NCI-H1436 (cell line): Measurements from ENCODE around the gene EXPH5.

Source experiments
- DNase-seq: peaks from one replicate; lab custom pipeline; 2025; lab: John Stamatoyannopoulos, UW

EXPH5 gene

DNA sequence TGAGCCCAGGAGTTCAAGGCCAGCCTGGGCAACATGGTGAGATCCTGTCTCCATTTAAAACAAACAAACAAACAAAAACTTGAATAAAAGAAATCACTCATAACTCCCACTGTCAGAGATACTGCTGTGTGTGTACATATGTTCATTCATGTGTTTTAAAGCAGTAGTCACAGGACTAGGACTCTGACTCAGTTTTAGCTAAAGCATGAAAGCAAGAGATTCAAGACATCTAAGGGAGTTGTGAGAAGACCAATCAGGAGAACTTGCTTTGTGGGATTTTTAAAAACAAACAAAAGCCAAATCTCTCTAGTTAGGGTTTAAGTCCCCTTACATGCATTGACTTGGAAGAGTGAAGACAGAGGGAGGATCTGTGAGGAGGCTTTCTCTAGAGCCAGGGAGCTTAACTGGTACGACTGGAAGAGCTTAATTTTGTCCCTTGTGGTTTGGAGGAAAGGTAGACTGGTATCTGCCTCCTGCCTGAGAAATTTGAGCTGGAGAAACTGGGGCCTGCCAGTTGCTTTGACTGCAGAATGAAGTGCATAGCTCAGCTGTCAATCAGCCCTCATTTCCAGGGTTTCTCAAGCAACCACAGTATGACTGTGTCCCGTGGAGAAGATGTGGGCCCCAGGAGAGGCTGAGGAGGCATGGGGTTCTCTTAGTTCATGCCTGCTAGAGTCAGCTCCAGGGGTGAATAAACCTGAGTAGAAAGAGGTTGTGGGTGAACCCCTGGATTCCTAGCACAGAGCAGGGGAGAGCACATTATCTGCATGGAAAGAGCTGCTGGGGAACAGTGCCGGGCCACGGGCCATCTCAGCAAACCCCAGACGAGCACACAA is 30.6 kb downstream of the EXPH5 start:
- no peak for DNase-seq

DNA sequence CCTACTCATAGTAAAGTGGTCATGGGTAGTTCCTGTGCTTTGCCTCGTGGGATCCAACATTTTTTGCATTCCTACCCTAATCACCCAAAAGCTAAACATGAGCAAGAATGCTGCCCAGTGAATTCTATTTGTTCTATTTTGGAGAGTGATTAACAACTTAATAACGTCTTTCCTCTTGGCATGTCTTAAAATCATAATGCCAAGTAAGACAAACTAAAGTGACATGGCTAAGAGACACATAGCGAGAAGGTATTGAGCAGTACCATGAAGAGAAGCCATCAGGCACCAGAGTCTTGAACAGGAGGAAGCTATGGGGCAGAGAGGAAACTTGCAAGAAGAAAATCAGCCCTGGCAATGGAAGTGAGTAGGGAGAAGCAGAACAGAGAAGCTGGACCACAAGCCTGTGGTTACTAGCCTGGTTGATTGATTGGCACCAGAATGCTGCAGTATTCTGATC is 32.0 kb downstream of the EXPH5 start:
- no peak for DNase-seq

DNA sequence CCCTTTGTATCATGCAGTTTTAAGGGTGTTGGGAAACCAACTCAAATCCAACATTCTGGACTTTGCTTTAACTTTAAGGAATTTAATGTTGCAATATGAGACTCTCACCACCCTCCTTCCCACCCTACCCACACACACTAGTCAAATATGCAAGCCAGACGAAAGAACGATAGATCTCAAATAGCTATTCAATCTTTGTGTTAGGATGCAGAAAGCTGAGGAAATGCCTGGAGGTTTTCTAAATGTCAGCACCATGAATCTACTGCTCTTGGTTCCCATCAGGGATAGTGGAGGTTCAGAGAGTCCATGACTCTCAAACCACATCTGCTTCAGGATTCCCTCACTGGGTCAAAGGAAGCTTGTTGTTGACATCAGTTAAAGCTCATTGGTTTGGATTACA is 33.7 kb downstream of the EXPH5 start:
- DNase-seq: no peak

DNA sequence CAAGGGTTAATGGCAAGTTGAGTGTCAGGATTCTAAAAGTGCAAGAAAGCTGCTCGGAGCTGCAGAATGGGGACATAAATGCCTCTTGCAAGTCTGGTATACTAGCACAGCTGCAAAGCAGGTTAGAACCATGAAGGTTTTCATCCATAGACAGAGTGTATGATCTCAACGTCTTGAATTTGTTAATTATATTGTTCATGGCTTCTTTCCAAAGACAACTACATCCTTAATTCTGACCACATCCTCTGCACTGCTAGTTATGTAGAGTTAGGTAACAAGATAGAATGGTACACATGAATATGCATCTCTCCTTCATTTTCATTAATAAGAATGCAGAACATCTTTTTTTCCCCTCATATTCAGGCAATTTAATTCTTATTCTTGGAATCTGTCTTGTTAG is 34.2 kb downstream of the EXPH5 start:
- no peak for DNase-seq

DNA sequence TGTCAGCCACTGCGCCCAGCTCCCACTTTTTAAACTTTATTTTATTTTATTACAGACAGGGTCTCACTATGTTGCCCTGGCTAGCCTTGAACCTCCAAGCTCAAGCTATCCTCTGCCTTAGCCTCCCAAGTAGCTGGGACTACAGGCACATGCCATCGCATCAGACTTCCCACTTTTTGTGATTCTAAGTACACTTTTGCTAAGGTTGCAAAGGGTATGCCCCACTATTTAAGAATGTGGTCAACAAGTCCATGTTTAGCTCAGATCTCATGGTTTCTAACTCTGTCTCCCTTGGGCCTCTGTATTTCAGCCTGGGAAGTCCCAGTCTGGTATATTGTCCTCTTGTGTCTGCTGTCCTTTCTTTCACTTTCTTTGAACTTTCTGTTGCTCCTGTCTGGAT is 35.3 kb downstream of the EXPH5 start:
- no peak for DNase-seq

DNA sequence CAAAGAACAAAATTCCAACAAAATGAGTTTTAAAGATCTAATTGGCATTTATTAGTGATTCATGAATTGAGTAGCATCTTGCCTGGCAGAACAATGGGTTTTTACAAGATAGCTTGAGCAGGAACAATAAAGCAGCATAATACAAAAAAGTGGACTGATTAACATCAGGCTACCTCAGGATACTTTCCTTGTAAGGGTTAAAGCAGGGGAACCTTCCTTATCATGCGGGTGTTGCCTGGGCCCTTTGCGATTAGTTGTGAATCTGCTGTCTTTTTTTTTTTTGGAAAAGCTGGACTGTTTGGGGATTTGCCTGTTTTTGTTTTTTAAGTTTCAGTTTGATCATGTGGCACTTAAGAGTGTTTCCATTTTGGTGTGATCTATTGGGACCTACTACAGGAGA is 37.5 kb downstream of the EXPH5 start:
- DNase-seq: no peak

DNA sequence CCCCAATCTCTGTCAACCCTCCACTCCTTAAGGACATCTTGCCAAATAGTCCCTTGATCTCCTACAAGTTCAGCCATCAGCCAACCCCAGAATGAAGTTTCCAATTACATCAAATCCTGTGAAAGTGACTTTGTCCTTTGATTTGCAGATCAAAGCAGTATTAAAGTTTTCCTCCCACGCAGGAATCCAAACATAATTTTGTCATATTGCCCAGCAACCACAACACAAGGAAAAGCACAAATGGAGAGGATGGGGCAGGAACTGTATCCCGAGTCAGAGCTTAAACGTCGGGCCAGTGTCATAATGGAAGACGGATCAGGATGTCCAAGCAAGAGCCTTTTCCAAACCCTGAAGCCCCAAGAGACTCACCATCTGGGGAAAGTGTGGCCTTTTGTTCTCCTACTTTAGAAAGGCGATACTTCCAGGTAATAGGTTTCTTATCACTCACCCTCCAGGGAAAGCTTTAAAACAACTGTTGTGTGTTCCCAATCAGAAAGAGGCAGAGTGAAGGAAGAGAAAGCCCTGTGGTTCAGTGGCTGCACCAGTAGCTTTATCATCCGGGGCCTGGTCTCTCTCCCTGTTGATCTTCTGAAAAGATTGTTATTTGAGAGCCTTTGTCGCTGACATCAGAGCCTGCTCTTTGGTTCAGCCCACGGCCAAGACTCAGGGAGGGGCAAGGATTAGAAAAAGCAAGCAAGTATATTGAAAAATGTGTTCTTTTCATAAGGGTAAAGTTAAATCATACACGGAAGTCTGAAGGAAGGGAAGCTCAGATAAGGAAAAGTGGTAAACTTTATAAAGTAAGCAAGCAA is 41.7 kb downstream of the EXPH5 start:
- no peak for DNase-seq

DNA sequence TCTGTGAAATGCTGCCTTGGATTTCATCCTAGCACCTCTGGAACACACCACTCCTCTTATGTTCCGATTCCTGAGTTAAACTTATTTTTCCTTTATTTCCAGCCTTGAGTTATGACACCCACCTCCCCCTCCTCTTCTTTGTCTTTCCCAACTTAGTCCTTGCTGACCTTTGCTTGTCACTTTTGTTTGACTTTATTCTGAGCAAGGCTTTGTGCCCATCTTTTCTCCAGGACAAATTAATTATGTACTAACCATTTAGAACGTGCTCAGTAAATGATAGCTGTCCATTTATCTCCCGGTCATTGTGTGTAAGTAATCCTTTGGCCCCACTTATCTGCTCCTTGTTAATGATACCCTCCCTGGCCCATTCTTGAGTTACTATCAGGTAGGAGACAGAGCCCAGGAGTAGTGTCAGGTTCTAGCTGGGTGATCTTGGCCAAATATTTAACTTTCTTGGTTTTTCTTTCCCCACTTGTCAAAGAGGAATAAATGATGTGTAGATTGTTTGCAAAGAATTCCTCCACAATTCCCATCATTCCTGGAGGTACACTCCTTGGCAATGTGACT is 44.2 kb downstream of the EXPH5 start:
- DNase-seq: no peak

DNA sequence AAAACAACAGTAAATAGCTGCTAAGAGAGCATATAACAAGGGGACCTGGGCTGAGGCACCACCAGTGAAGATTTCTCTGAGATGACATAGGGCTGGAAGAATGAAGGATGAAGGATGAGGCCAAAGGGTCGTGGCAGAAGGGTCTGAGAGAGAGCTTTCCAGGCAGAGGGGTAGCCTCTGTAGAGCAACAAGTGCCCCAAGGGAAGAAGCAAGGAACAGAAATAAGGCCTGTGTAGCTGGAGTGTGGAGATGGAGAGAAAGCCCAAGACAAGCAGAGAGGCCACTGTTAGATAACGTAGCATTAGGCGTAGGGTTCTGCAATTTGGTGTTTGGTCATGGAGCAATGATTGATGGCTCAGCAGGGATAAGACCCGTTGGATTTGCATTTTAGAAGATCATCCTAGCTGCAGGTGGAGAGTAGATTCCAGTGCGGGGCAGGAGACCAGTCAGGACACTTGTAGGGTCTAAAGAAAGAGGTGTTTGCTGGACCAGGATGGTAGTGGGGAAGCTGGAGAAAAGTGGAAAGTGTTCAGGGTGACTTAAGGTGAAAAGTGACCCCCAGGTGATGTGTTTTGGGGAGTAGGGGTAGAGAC is 47.6 kb downstream of the EXPH5 start:
- no peak for DNase-seq

DNA sequence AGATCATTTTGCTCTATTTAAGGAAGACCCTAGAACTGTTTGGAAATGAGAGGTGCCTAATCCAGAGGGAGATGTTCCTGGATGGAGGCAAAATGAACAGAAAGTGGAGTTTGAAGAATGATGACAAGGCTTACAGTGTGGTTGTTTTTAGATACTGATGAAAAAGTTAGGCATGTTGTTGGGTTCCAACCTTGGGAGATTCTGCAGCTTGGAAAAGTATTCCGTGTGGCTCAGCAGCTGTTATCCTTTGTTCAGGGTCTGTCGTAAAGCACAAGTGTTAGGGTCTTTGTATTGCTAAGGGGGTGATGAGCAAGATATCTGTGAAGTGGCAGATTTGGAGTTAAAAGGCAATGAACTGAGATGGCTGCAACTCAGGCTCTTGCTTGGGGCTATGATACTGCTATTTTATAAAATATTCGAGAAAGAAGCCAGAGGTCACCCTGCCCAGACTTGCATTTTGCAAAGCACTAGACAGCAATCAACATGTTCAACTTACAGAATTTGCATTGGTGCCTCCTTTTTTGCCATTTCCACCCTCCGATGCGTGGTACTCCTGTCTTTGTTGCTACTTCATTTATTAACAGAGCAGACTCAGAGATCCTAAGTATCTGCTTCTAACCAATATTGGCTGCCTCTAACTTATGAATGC is 50.1 kb downstream of the EXPH5 start:
- no peak for DNase-seq

DNA sequence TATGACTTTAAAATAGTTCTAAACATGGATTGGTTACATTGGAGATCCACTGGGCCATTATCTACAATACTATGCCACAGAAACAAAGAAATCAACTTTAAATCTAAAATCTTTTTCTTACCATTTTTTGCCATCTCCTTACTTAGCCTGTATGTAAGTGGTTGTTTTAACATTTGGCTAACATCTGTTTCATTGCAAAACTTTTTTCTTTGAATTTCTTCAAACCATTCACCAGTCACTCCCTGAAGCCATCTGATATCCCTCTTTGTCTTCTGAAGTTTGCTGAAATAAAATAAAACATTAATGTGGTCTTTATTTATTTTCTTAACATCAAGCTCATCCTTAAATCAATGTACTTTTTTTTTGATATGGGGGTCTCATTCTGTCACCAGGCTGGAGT is 52.0 kb downstream of the EXPH5 start:
- DNase-seq: no peak

DNA sequence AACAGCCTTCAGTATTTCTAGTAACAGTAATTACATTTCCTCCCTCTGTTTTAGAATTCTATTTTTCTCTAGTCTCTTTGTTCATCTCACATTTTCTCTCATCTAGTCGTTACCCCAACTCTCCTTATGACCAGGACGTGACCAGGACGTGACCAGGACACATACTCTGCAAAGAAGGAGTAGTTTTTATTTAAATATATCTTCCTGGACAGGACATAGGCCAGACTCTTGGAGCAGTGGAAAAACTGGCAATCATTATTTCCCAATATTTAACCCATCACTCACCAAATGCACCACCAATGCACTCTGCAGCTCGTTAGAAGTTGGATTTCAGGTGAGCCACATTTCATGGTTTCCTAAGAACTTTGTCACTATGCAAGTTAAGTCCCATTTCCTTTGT is 55.1 kb downstream of the EXPH5 start:
- DNase-seq: no peak

DNA sequence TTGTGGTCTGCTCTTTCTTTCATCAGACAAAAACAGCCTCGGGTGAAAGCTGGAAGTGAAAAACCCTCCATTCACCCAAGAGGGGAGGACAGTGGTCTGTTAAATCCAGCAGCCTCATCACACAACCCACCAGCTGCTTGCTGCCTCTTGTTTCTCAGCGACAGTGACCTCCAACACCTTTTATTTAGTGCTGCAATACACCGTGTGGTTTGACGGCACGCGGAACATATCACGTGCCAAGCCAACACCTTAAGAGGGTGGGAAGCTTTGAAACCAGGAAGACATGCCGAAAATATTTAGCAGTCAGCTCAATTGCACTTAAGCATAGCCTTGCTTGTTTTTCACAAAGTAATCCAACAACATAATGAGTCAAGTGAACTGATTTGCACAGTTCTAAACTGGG is 55.5 kb downstream of the EXPH5 start:
- DNase-seq: no peak

DNA sequence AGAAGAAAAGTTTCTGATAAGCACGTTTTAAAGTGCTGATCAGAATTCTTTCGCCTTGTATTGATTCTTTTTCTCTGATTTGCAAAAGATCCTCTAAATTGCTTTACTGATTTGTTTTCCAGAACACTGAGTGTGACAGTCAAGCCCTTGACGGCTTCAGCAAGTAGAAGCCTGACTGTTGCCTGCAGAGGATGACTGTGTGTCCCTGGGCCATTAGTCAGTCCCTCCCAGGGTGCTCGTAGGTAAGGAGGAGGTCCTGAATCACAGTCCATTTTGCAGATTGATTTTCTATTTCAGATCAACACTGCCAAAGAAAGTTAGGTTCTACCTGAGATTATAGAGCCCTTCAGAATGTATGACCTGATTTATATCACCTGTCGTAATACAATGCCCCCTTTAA is 56.8 kb downstream of the EXPH5 start:
- no peak for DNase-seq

DNA sequence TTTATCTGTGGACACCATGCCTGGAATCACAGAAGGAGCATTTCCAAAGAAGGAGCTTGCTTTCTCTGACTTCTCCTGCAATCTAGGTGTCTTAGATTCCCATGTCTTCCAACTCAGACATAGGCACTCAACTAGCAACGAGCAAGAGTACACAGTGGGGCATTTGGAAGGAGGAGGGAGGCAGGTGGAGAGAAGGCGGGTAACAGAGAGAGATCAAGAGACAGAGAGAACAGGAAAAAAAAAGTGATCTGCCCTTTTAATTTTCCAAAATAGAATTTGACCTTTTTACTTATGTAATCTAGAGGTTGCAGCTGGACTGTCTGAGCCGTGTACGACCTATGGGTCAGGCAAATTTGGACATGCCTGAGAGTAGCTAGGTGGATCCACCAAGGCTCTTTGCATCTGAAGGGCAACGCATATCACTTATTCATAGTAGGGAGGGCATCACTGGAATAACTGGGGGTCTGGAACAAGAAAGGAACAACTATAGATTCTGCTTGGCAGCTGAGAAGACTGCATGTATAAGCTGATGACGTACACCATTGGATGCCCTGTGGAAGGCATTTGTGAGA is 58.1 kb downstream of the EXPH5 start:
- no peak for DNase-seq

DNA sequence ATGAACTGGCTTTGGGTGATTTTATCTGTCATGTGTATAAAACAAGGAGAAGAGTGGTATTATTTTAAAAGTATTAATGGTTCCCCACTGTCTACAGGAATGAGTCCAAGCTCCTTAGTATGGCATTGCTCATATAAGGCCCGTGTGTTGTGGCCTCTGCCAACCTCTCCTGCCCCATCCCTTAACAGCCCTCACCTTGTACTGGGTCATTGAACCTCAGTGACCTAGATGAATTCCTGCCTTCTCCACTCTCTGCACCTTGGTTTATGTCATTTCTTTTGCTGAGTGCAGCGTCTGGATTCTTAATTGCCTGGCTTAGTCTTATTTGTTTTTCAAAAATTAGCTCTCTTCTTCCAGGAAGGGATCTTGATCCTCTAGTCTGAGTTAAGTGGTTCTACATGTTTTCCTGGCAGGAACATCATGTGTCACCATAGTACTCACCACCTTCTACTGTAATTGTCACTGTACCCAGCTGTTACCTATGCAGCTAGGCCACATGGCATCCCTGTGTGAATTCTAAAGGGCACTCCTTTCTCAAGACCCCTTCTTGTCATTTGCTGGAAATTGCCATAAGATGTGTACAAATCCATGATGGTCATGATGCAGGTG is 59.2 kb downstream of the EXPH5 start:
- no peak for DNase-seq

DNA sequence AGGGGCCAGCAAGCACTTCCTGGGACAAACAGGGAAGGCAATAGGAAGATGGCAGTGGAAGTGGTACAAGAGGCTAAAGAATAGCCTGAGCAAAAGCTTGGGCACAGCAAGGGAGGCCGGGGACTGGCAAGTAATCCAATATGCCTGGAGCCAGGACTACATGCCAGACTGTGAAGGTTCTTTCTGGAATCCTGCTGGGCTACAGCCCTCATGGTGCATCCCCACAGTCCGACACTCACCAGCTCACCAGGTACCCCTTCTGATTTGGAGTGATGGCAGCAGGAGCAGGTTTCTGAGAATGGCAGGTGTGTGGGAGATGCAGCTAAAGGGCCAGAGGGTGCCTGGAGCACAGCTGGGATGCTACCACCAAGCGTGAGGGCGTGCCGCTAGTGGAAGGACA is 63.1 kb downstream of the EXPH5 start:
- DNase-seq: no peak

DNA sequence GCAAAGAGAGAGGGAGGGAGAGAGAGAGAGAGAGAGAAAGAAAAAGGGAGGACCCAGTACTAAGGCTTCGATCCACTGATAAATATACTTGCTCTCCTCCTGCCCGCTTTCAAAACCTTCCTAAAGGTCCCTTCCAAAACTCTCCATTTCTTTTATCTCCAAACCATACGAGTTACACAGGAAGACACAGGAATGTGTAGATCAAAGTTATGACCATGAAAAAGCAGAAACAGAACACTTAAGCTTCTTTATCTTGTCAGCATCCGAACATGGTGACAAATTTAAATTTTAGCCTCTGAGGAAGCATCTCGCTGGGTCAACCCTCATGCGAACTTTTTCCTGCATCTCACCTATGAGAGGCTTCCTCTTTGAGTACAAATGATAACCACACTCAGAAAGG is 66.2 kb downstream of the EXPH5 start:
- no peak for DNase-seq

DNA sequence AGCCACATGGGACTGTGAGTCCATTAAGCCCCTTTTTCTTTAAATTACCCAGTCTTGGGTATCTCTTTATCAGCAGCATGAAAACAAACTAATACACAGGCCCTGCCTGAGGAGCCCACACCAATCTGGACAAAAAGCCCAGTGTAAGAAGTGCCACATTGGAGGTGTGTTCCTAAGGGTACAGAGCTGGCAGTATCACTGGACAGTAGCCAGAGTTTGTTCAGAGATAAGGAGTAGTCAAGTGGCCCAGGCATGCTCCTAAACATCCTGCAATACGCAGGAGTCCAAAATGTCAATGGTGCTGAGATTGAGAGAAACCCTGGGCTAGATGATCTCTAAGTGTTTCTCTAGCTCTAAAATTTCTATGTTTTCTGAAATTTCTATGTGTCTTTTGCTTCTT is 68.4 kb downstream of the EXPH5 start:
- DNase-seq: no peak

DNA sequence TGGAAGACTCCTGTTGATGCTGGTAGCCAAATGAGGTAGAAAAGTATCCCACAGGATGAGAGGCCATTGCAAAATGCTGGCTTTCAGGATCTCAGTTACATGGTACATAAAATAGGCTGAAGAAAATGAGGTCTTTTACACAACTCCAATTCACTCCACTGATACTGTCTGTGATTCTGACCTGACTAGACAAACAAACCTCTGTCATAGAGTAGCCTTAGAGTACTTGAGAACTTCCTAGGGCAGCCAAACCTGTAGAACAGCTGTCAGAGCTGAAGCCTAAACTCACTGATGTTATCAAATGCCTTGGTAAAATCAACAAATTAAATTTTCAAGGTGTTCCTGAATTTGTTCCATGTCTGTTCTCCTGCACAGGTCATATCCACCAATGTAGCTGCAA is 69.1 kb downstream of the EXPH5 start:
- no peak for DNase-seq

DNA sequence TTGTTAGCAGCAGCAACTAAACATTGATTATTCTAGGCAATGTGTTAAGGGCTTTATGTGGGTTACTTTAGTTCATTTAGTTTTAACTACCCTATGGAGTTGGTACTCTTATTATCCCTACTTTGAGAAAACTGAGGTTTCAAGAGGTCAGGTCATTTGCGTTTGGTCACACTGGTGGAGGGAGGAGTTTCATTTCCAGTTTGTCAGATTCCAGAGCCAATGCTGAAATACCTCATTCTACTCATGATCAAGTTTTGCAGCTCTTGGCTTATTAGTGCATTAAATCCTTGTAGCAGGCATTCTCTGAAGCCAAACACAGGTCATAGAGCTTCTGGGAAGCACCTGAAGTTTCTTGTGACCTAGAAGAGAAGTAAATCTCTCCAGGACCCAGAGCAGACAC is 71.2 kb downstream of the EXPH5 start:
- no peak for DNase-seq
